Transverse colon (tissue), 4 donors: ENCODE data around the gene METTL8. TPM values are rescaled to one million over a fixed set of nuclear protein-coding genes. Genes with fewer than 3 reads are reported as not detected.
"Not testable (repeated sequence)": the region's sequence is repeated elsewhere in the genome, so short reads cannot be mapped to it uniquely, and the experiment has no call there.

Experiments
- DNase-seq: peaks from one replicate; pipeline ENCODE4 v3.0.0-alpha.2; 2019
- H3K27ac ChIP-seq, 4 donors: fragments of 200-600 bp; sonication (generic); 2 replicates each; pipeline ENCODE4 v1.5.1; 2016 to 2018; ENCODE audit warnings: inconsistent platforms in 4 of 4
- H3K27me3 ChIP-seq: fragments of 200-600 bp; sonication (generic); 2 replicates; pipeline ENCODE4 v1.5.1; 2017; ENCODE audit warnings: inconsistent platforms
- H3K36me3 ChIP-seq, 4 donors: fragments of 200-600 bp; sonication (generic); 2 replicates each; pipeline ENCODE4 v1.5.1; 2017 to 2019; ENCODE audit warnings: inconsistent platforms in 4 of 4
- H3K4me1 ChIP-seq, 4 donors: fragments of 200-600 bp; sonication (generic); 2 replicates each; pipeline ENCODE4 v1.5.1; 2017 to 2020; ENCODE audit warnings: inconsistent platforms in 4 of 4
- H3K4me3 ChIP-seq, 4 donors: fragments of 200-600 bp; sonication (generic); 1 replicate in 1 of 4; 2 replicates in 3 of 4; pipeline versions ENCODE4 v1.5.1 to v1.6.1; 2017 to 2019; ENCODE audit warnings: inconsistent platforms in 4 of 4
- H3K9me3 ChIP-seq, 2 donors: fragments of 200-600 bp; sonication (generic); 2 replicates each; pipeline ENCODE4 v1.5.1; 2017 to 2019; ENCODE audit warnings: inconsistent platforms in 2 of 2
- EP300 ChIP-seq: sonication (generic); formaldehyde crosslinking; IDR thresholded peaks from one replicate; pipeline ENCODE4 v1.6.1; 2017; ENCODE audit warnings: antibody characterized with exemption, low read depth
- POLR2A ChIP-seq: fragments of 450-650 bp; IDR thresholded peaks from one replicate; pipeline ENCODE4 v1.6.1; 2016; ENCODE audit warnings: antibody characterized with exemption, mild to moderate bottlenecking, moderate library complexity
- POLR2AphosphoS5 ChIP-seq, 3 donors: sonication (generic); formaldehyde crosslinking; IDR thresholded peaks; one replicate each; pipeline ENCODE4 v1.6.1; 2016; ENCODE audit warnings: antibody characterized with exemption in 3 of 3
- WGBS, 2 donors: methylation state at CpG; one replicate each; pipeline ENCODE4 v1.1.5; 2018; ENCODE audit warnings: low coverage in 1 of 2; 5-methylcytosine and 5-hydroxymethylcytosine counted together
- in situ Hi-C, 4 donors: fragments of 200-750 bp; cut with MboI; loops; one replicate each; pipeline versions ENCODE4 v1.15.0 to v1.15.1; 2017; ENCODE audit warnings: low sequenced_read_pairs in 3 of 4, low pct_ligation_motif_present in 1 of 4, low pct_unique_long_range_greater_than_20kb in 1 of 4
- intact Hi-C: fragments of 100-400 bp; cut with DNase I; formaldehyde crosslinking; loops from one replicate; pipeline ENCODE4 v1.15.1; 2023; ENCODE audit warnings: low total_unique reads
- total RNA-seq, 4 donors: library from RNA; depleted of rRNA; stranded (reverse); fragments of >200 nt; gene quantifications; one replicate each; pipeline ENCODE4 v1.1.0, GENCODE V29; 2016
- TF ChIP-seq, protein P1 (sequence below), 5 experiments: fragments of 200-600 bp in 3 of 5; fragments of 450-650 bp in 2 of 5; sonication (generic) in 3 of 5; IDR thresholded peaks; 1 replicate in 2 of 5; 2 replicates in 3 of 5; pipeline ENCODE4 v1.5.1; 2016 to 2017; ENCODE audit warnings: antibody characterized with exemption in 5 of 5, inconsistent platforms in 3 of 5, mild to moderate bottlenecking in 2 of 5, moderate library complexity in 1 of 5

METTL8 gene
- total RNA-seq, 4 donors from 2014 or later: 6.7 to 64.5 (median 22.1) TPM

DNA sequence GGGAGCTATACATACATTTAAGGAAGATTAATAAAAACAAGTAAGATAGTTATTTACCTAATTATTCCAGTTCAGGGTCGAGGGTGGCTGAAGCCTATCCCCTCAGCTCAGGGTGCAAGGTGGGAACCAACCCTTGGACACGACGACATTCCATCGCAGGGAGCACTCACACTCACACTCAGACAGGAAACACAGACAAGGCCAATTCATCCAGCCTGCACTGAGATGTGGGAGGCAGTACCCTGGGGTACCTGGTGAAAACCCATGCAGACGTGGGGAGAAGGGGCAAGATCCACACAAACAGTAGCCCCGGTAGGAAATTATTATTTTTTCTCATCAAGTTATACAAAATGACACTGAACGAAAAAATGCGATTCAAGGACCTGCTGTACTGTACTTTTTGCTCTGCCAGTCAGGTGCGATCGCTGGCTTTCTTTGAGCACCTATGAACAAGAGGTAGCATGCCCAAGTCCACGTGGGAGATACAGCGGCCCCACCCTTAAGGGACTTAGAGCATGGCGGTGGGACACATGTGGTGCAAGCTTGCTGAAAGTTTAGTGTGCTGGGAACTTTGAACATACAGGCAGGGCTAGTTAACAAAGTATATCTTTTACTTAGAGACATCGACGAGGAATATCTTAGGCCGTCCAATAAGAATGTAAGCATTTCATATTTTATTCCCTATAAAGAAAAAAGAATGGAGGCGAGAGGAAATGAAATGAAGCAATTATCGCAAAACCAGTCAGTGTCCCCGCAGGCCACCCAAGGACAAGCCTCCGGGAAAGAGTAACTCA lies 624 bp downstream of the METTL8 start:
- intact Hi-C loops: loop anchor here (10.0 kb wide), 2 partner anchors 92 to 278 kb away; partner anchors contain the start of gene CYBRD1
- H3K36me3 ChIP-seq: peaks cover 0 to 14% (median 0%) of the 10 kb centered on the region in 4 donors
- in situ Hi-C loops: no loop called here
- TF ChIP-seq POLR2A: no peak
- H3K9me3 ChIP-seq: no peaks in the 10 kb centered on the region
- peak overlapping the region; percentile 54 to 79 (median 66) for H3K4me3 ChIP-seq
- no peaks in the 10 kb centered on the region for H3K27me3 ChIP-seq
- peaks cover 7 to 25% (median 13%) of the 10 kb centered on the region in 4 donors for H3K4me1 ChIP-seq
- WGBS, 2 donors: 14% methylated on average over 13 to 20 of the region's 20 CpGs
- H3K27ac ChIP-seq: peak overlapping the region; percentile 96 to 99 (median 98)
- peak; percentile 72 for DNase-seq

DNA sequence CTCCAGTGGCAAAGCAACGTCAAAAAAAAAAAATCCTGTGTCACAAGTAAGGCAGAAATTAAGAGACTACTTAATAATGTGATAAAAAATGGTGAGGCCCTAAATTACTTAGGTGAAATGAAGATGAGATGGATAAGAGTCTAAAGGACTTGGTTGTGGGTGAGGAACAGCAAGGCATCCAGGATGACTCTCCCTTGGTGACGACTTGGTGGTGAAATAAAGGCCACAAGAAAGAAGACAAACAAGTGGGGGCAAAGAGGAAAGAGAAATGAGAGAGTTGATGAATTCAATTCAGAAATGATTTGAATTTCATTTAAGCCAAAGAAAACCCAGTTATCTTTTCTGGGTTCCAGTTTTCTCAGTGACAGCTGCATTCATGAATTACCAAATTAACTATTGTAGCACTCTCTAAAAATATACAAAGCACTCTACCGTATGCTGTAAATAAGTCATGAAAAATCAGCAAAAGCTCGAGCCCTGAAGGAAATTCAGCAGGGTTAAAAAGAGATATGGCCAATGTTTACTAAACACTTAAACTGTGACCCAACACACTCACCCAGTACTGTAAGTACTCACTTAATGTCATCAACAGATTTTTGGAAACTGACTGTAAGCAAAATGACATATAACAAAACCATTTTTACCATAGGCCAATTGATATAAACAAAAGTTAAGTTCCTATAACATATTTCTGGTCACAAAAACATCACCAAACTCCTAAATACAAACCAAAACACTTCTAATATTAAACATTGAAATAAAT lies 1.4 kb downstream of the METTL8 start:
- in situ Hi-C loops (no loop called here), intact Hi-C loops (loop anchor here (10.0 kb wide), 2 partner anchors 92 to 278 kb away; partner anchors contain the start of gene CYBRD1)
- TF ChIP-seq POLR2AphosphoS5 (IDR thresholded peaks at IDR 0.05): no peak
- TF ChIP-seq EP300: no peak
- TF ChIP-seq, protein P1, sequence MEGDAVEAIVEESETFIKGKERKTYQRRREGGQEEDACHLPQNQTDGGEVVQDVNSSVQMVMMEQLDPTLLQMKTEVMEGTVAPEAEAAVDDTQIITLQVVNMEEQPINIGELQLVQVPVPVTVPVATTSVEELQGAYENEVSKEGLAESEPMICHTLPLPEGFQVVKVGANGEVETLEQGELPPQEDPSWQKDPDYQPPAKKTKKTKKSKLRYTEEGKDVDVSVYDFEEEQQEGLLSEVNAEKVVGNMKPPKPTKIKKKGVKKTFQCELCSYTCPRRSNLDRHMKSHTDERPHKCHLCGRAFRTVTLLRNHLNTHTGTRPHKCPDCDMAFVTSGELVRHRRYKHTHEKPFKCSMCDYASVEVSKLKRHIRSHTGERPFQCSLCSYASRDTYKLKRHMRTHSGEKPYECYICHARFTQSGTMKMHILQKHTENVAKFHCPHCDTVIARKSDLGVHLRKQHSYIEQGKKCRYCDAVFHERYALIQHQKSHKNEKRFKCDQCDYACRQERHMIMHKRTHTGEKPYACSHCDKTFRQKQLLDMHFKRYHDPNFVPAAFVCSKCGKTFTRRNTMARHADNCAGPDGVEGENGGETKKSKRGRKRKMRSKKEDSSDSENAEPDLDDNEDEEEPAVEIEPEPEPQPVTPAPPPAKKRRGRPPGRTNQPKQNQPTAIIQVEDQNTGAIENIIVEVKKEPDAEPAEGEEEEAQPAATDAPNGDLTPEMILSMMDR (IDR thresholded peaks at IDR 0.05): no peak
- no peak for TF ChIP-seq POLR2A
- Histone ChIP-seq H3K27ac (peak overlapping the region; percentile 96 to 99 (median 98)), H3K4me1 (peaks cover 7 to 25% (median 13%) of the 10 kb centered on the region in 4 donors), H3K9me3 (no peaks in the 10 kb centered on the region), H3K27me3 (no peaks in the 10 kb centered on the region), H3K4me3 (peak overlapping the region in 1 of 4 donors; percentile 61), H3K36me3 (peaks cover 0 to 6% (median 0%) of the 10 kb centered on the region in 4 donors)
- WGBS, 2 donors: 43 to 47% methylated on average over 4 of the region's 4 CpGs
- no peak for DNase-seq

DNA sequence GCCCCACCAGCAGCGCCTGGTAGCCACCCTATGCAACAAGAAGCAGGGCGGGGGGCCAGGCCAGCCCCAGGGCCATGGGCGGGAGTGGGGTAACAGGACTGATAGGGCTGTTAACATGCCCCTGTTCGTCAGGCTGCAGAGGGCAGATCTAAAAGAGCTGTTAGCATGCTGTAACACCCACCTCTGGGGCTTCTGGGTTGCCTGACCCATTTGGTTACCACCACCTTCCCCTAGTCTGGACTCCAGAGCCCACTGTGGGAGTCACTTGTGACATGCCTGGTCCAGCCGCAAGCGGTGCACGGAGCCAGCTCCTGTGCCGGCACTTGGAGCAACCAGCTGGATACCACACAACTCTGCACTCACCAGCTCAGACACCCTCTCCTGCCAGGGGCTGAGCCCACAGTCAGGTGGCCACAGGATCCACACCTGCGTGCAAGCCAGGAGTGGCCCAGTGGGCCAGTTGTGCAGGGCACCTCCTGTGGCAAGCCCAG lies 2.1 kb downstream of the METTL8 start:
- intact Hi-C loops (loop anchor here (10.0 kb wide), 2 partner anchors 93 to 277 kb away; partner anchors contain the start of gene CYBRD1), in situ Hi-C loops (no loop called here)
- peak overlapping the region; percentile 28 to 98 (median 68) for H3K27ac ChIP-seq
- peaks cover 7 to 25% (median 13%) of the 10 kb centered on the region in 4 donors for H3K4me1 ChIP-seq
- no peak for TF ChIP-seq POLR2AphosphoS5 (IDR thresholded peaks at IDR 0.05)
- TF ChIP-seq, protein P1 (IDR thresholded peaks at IDR 0.05): no peak
- TF ChIP-seq EP300: no peak
- TF ChIP-seq POLR2A: no peak
- no peaks in the 10 kb centered on the region for H3K27me3 ChIP-seq
- WGBS, 2 donors: 96 to 100% methylated on average over 1 to 9 of the region's 9 CpGs
- DNase-seq: no peak
- no peak overlapping the region for H3K4me3 ChIP-seq
- H3K36me3 ChIP-seq: no peaks in the 10 kb centered on the region
- no peaks in the 10 kb centered on the region for H3K9me3 ChIP-seq

DNA sequence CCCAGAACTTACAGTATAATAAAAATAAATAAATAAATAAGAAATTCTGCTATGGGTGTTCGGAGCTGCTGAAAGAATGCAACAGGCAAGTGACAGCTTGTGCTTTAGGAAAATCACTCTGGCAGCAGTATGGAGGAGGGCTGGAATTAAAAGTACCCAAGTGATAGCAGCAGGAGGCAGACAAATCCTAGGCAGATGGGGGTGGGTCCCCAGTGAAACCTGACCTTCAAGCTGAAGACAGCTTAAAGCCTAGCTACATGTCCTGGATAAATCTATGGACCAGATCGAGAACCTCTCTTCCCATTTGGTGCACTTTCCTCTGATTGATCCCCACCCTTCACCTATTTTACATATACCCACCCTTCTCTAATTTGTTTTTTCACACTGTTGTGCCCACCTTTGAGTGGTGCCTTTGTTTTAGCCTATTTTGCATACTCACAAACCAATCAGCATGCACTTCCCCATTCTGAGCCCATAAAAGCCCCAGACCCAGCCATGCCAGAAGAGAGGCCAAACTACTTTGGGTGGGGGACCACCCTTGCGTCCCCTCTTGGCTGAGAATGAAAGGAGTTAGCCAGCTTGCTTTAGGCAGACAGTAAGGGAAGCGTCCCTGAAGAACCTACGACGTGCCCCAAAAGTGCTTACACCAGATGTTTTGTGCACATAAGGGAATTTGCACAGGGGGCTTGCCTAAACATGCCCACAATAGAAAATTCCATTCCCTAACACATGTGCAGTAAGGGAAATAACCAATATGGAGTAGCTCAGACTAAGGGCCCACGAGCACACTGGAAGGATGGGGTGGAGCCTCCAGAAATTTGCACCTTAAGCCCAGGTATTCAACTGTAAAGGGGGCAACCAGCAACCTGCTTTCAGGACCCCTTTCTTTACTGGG lies 3.0 kb downstream of the METTL8 start:
- peak overlapping the region in 3 of 4 donors; percentile 28 to 98 (median 39) for H3K27ac ChIP-seq
- WGBS, 2 donors: 88 to 96% methylated on average over 1 to 7 of the region's 7 CpGs
- in situ Hi-C loops: no loop called here

DNA sequence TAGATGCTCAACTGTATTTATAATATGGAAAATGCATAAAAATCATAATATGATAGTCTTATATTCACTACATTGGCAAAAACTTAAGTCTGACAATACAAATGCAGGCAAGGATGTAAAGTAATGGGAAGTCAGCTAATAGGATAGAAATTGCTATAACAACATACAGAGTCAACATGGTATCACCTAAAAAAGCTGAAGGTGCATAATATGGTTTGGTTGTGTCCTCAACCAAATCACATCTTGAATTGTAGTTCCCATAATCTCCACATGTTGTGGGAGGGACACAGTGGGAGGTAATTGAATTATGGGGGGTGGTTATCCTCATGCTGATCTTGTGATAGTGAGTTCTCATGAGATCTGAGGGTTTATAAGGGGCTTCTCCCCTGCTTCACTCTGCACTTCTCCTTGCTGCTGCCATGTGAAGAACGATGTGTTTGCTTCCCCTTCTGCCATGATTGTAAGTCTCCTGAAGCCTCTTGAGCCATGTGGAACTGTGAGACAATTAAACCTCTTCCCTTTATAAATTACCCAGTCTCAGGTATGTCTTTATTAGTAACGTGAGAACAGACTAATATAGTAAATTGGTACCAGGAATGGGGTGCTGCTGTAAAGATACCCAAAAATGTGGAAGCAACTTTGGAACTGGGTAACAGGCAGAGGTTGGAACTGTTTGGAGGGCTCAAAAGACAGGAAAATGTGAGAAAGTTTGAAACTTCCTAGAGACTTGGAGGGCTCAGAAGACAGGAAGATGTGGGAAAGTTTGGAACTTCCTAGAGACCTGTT lies 10.9 kb downstream of the METTL8 start:
- in situ Hi-C loops: loop anchor here (10.0 to 25.0 kb wide), 3 partner anchors 261 to 461 kb away; partner anchors contain the start of gene TLK1 (in 3 of the 4)

More for the DNA sequence above, 3.0 kb downstream of the METTL8 start:
- TF ChIP-seq, protein P1 (IDR thresholded peaks at IDR 0.05): no peak
- TF ChIP-seq EP300: no peak
- no peak for TF ChIP-seq POLR2A
- TF ChIP-seq POLR2AphosphoS5 (IDR thresholded peaks at IDR 0.05): no peak
- no peaks in the 10 kb centered on the region for H3K9me3 ChIP-seq
- H3K4me1 ChIP-seq: peaks cover 7 to 24% (median 13%) of the 10 kb centered on the region in 4 donors
- DNase-seq: no peak
- no peak overlapping the region for H3K4me3 ChIP-seq
- intact Hi-C loops: loop anchor here (10.0 kb wide), 2 partner anchors 94 to 276 kb away; partner anchors contain the start of gene CYBRD1
- no peaks in the 10 kb centered on the region for H3K27me3 ChIP-seq
- no peaks in the 10 kb centered on the region for H3K36me3 ChIP-seq

More for the DNA sequence above, 10.9 kb downstream of the METTL8 start:
- H3K36me3 ChIP-seq, H3K4me3 ChIP-seq, H3K4me1 ChIP-seq, H3K9me3 ChIP-seq, DNase-seq, intact Hi-C loops, H3K27ac ChIP-seq, H3K27me3 ChIP-seq: not testable (repeated sequence)
- WGBS, 2 donors: 92% methylated on average over 2 of the region's 2 CpGs; no CpG with 5 or more reads in 1 of the 2 donors
